Stimulated activated CD8-positive, alpha-beta memory T cell treated with anti-CD3 and anti-CD28 coated beads, Interleukin-15, amount 100 ng/mL, for 1 hour (primary cell): ENCODE data around the gene CBX5.
A peak's percentile ranks its signal among the peaks of the same experiment; 100 is the strongest.

Experiments
- DNase-seq: peaks from one replicate; pipeline ENCODE4 v3.0.0-alpha.2; 2020; ENCODE audit warnings: low read depth

The CBX5 gene

GRCh38 chr12:54222609-54223008 is 57.3 kb downstream of the CBX5 start:
- no peak for DNase-seq

- no peak for DNase-seq
Measured at GRCh38 chr12:54221402-54221984, 58.4 kb downstream of the CBX5 start.

- no peak for DNase-seq
Measured at GRCh38 chr12:54220567-54220966, 59.4 kb downstream of the CBX5 start.

GRCh38 chr12:54220092-54220557 is 59.8 kb downstream of the CBX5 start:
- peak; percentile 40 for DNase-seq

- DNase-seq = no peak
Measured at GRCh38 chr12:54217774-54218241, 62.1 kb downstream of the CBX5 start.

- peak; percentile 49 for DNase-seq
Measured at GRCh38 chr12:54216797-54217661, 62.9 kb downstream of the CBX5 start.

- DNase-seq = no peak
Measured at GRCh38 chr12:54215989-54216796, 63.7 kb downstream of the CBX5 start.

- peak; percentile 81 for DNase-seq
Measured at GRCh38 chr12:54214553-54215406, 65.1 kb downstream of the CBX5 start.

GRCh38 chr12:54213079-54213478 is 66.8 kb downstream of the CBX5 start:
- DNase-seq = no peak

- no peak for DNase-seq
Measured at GRCh38 chr12:54211920-54212319, 68.0 kb downstream of the CBX5 start.

- no peak for DNase-seq
Measured at GRCh38 chr12:54210400-54210790, 69.5 kb downstream of the CBX5 start.

GRCh38 chr12:54208591-54208990 is 71.3 kb downstream of the CBX5 start:
- DNase-seq = no peak

GRCh38 chr12:54207539-54208294 is 72.2 kb downstream of the CBX5 start:
- DNase-seq = peak; percentile 74

- no peak for DNase-seq
Measured at GRCh38 chr12:54206791-54207190, 73.1 kb downstream of the CBX5 start.

- no peak for DNase-seq
Measured at GRCh38 chr12:54204316-54204715, 75.6 kb downstream of the CBX5 start.

- DNase-seq = peak; percentile 39
Measured at GRCh38 chr12:54201001-54201794, 78.7 kb downstream of the CBX5 start.

GRCh38 chr12:54200412-54200811 is 79.5 kb downstream of the CBX5 start:
- DNase-seq = no peak

- DNase-seq = no peak
Measured at GRCh38 chr12:54199917-54200316, 80.0 kb downstream of the CBX5 start.

- no peak for DNase-seq
Measured at GRCh38 chr12:54199034-54199433, 80.9 kb downstream of the CBX5 start.

GRCh38 chr12:54197431-54197909 is 82.5 kb downstream of the CBX5 start:
- DNase-seq = no peak
